ENCODE data around the gene PTPRD.

DNA sequence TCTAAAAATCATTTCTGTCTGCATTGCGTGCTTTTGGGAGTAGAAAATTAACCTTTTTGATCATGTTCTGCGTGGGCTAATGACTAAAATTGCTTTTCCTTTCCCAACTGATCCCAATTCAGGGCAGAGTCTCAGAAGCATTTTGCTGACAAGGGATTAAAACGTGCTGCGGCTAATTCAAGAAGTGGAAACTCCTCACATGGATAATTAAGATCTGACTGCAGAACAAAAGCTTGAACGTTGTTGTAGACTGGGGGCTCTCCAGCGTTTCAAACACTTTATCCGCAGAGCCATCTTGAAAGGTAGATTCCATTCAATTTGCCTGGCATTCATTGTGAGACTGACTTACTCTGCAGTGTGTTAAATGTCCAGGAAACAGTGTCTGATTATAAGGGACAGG is 2327.9 kb downstream of the PTPRD start:
- TF ChIP-seq RFX5 (IDR thresholded peaks at IDR 0.05; ENCODE audit: low read depth, low read length) (no peak), POLR2A (IDR thresholded peaks at IDR 0.05; ENCODE audit: low read depth, low read length) (no peak), RAD21 (IDR thresholded peaks at IDR 0.05; ENCODE audit: low read length) (no peak), RCOR1 (IDR thresholded peaks at IDR 0.05; ENCODE audit: insufficient replicate concordance, low read length) (no peak), CEBPB (IDR thresholded peaks at IDR 0.05; ENCODE audit: low read depth, low read length) (no peak)
- TF ChIP-seq, protein P1, sequence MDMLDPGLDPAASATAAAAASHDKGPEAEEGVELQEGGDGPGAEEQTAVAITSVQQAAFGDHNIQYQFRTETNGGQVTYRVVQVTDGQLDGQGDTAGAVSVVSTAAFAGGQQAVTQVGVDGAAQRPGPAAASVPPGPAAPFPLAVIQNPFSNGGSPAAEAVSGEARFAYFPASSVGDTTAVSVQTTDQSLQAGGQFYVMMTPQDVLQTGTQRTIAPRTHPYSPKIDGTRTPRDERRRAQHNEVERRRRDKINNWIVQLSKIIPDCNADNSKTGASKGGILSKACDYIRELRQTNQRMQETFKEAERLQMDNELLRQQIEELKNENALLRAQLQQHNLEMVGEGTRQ (IDR thresholded peaks at IDR 0.05; ENCODE audit: low read depth, low read length): no peak
- TF ChIP-seq, protein P2, sequence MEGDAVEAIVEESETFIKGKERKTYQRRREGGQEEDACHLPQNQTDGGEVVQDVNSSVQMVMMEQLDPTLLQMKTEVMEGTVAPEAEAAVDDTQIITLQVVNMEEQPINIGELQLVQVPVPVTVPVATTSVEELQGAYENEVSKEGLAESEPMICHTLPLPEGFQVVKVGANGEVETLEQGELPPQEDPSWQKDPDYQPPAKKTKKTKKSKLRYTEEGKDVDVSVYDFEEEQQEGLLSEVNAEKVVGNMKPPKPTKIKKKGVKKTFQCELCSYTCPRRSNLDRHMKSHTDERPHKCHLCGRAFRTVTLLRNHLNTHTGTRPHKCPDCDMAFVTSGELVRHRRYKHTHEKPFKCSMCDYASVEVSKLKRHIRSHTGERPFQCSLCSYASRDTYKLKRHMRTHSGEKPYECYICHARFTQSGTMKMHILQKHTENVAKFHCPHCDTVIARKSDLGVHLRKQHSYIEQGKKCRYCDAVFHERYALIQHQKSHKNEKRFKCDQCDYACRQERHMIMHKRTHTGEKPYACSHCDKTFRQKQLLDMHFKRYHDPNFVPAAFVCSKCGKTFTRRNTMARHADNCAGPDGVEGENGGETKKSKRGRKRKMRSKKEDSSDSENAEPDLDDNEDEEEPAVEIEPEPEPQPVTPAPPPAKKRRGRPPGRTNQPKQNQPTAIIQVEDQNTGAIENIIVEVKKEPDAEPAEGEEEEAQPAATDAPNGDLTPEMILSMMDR (conservative IDR thresholded peaks at IDR 0.05; ENCODE audit: low read depth, low read length): no peak
